Heart right ventricle (tissue), 16 donors: ENCODE results near the gene CSF3. TPM values are rescaled to one million over a fixed set of nuclear protein-coding genes. Genes with fewer than 3 reads are reported as not detected.

ENCODE experiments used
- ATAC-seq, 8 donors: fragments of 200-7000 bp; cut with Tn5 transposase; one replicate each; pipeline ENCODE4 v1.9.1; 2020; ENCODE audit warnings: mild to moderate bottlenecking in 8 of 8, moderate library complexity in 8 of 8, moderate number of reproducible peaks in 1 of 8
- DNase-seq, 2 donors: peaks; one replicate each; pipeline ENCODE4 v3.0.0-alpha.2; 2020
- H3K27ac ChIP-seq, 10 donors: fragments of 200-600 bp; sonication (generic) in 2 of 10; one replicate each; pipeline versions ENCODE4 v1.5.0 to v1.8.0; 2020 to 2022; ENCODE audit warnings: mild to moderate bottlenecking in 3 of 10
- H3K27me3 ChIP-seq, 7 donors: fragments of 200-600 bp; one replicate each; pipeline ENCODE4 v1.8.0; 2021 to 2022; ENCODE audit warnings: mild to moderate bottlenecking in 2 of 7
- H3K36me3 ChIP-seq, 9 donors: fragments of 200-600 bp; sonication (generic) in 1 of 9; one replicate each; pipeline versions ENCODE4 v1.5.0 to v1.8.0; 2020 to 2022; ENCODE audit warnings: mild to moderate bottlenecking in 2 of 9
- H3K4me1 ChIP-seq, 9 donors: fragments of 200-600 bp; sonication (generic) in 1 of 9; one replicate each; pipeline versions ENCODE4 v1.5.0 to v1.8.0; 2020 to 2022; ENCODE audit warnings: mild to moderate bottlenecking in 4 of 9
- H3K4me3 ChIP-seq, 10 donors: fragments of 200-600 bp; sonication (generic) in 2 of 10; one replicate each; pipeline versions ENCODE4 v1.5.0 to v1.8.0; 2020 to 2022; ENCODE audit warnings: mild to moderate bottlenecking in 7 of 10, moderate library complexity in 2 of 10
- H3K9me3 ChIP-seq, 11 donors: fragments of 200-600 bp in 10 of 11; sonication (generic) in 2 of 11; one replicate each; pipeline versions ENCODE4 v1.5.0 to v1.8.0; 2013 to 2022; ENCODE audit warnings: mild to moderate bottlenecking in 2 of 11, control low read depth in 1 of 11, moderate library complexity in 1 of 11
- CTCF ChIP-seq, 9 donors: fragments of 200-600 bp; sonication (generic) in 2 of 9; IDR thresholded peaks; one replicate each; pipeline versions ENCODE4 v1.5.0 to v1.8.0; 2021 to 2022; ENCODE audit warnings: antibody characterized with exemption in 9 of 9, mild to moderate bottlenecking in 5 of 9, moderate library complexity in 1 of 9
- WGBS, 2 donors: extraction: QIAGEN DNeasy Blood & Tissue Kit; methylation state at CpG; one replicate each; pipeline ENCODE4 v1.1.7; 2013; ENCODE audit warnings: inconsistent platforms in 1 of 2; 5-methylcytosine and 5-hydroxymethylcytosine counted together
- intact Hi-C, 10 donors: fragments of 100-400 bp; cut with DNase I; formaldehyde crosslinking; loops; one replicate each; pipeline versions ENCODE4 v1.11.1 to v1.14.2; 2022
- polyA plus RNA-seq, 2 donors: library from polyadenylated mRNA; stranded (reverse); fragments of 200-250 nt; gene quantifications; one replicate each; pipeline ENCODE4 v1.2.3, GENCODE V29; 2013
- total RNA-seq, 10 donors: library from RNA; stranded (reverse); fragmentation: NEBNext Ultra II Directional in 3 of 10; extraction: Animal tissue kit (Norgen Biotek cat#: 25700) in 3 of 10; gene quantifications; one replicate each; pipeline versions ENCODE4 v1.2.1 to v1.2.4, GENCODE V29; 2021 to 2023
- donor health status: Arrhythmogenic right ventricular cardiomyopathy.
- donor health status: ischemic (EF 13 %, LVEDD 7.1; RV severe dilation, severe dysfunction).
- donor health status: healthy with polysubstance abuse.
- donor health status: DM: no; HTN: yes; CAD: no.
- donor health status: DM: no; HTN: no; CAD: no.
- donor health status: ischemic (EF 25% LVEDD 6.9; RV normal size, moderate dysfunction).
- donor health status: ischemic (EF 25% LVEDD 5.7; RV mildly dilated, moderate dysfunction).
- donor health status: healthy.
- donor health status: DM: yes; HTN: yes; CAD: no.
- donor health status: Ischemic cardiomyopathy.
- donor health status: ischemic (EF 35%, LVEDD 5.7; RV mildly dilated, moderate dysfunction).
- donor health status: nonischemic (EF 11% LVEDD 7.7; RV severe dilation, severe dysfunction).
- donor health status: DM: yes; HTN: yes; CAD: no.
- donor health status: PGD.
- donor health status: ischemic (EF 29% LVEDD 5.4; RV normal size, mild dysfunction).
- donor health status: nonischemic (EF 23%, LVEDD 6.1; RV moderate dilation, normal function).

Gene CSF3
- total and polyA plus RNA-seq, 12 donors: 0.29 to 4.2 (median 0.81) TPM; not detected in 7

- Histone ChIP-seq H3K27ac (peak overlapping the region in 2 of 10 donors; percentile 18 to 31), H3K4me1 (peaks cover 8 to 42% (median 16%) of the 10 kb centered on the region in 9 donors), H3K27me3 (no peaks in the 10 kb centered on the region), H3K36me3 (peaks cover 0 to 100% (median 72%) of the 10 kb centered on the region in 9 donors), H3K9me3 (no peaks in the 10 kb centered on the region), H3K4me3 (no peak overlapping the region)
- intact Hi-C loops: loop anchor here in 5 of 10 donors (1.0 to 10.0 kb wide), 4 partner anchors 14 to 137 kb away; no protein-coding TSS in a partner anchor
- 82% methylated on average over 5 of the region's 5 CpGs for WGBS, 2 donors
- no peak for ATAC-seq
- TF ChIP-seq CTCF (IDR thresholded peaks at IDR 0.05): no peak
- no peak for DNase-seq
These were observed 12.4 kb downstream of the CSF3 start for GRCh38 chr17:40027614-40028012.

GRCh38 chr17:40028595-40028994 is 13.4 kb downstream of the CSF3 start:
- ATAC-seq: no peak
- Histone ChIP-seq H3K4me1 (peaks cover 9 to 43% (median 17%) of the 10 kb centered on the region in 9 donors), H3K4me3 (no peak overlapping the region), H3K36me3 (peaks cover 0 to 100% (median 65%) of the 10 kb centered on the region in 9 donors), H3K27ac (no peak overlapping the region), H3K27me3 (no peaks in the 10 kb centered on the region), H3K9me3 (no peaks in the 10 kb centered on the region)
- intact Hi-C loops: loop anchor here in 3 of 10 donors (5.0 to 10.0 kb wide), 2 partner anchors 59 to 136 kb away; no protein-coding TSS in a partner anchor
- 83 to 91% methylated on average over 13 of the region's 13 CpGs for WGBS, 2 donors
- no peak for DNase-seq
- TF ChIP-seq CTCF (IDR thresholded peaks at IDR 0.05): no peak

DNA sequence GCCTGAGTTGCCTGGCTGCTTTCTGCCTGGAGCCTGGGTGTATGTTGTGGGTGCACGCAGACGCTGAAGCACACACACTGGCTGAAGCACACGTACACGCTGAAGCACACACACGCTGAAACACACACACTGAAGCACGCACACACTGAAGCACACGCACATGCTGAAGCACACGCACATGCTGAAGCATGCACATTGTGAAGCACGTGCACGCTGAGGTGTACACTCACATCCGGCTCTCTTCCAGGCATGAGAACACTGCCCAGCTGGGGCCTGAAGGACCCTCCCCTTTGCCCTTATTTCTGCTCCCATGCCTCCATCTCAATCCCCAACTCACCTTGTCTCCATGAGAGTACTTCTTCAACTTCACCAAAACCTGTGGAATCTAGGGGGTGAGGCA is 16.5 kb downstream of the CSF3 start:
- no peak for ATAC-seq
- intact Hi-C loops: loop anchor here in 4 of 10 donors (10.0 kb wide), 3 partner anchors 53 to 143 kb away; partner anchors contain the start of gene RAPGEFL1 (in 1 of the 4)
- Histone ChIP-seq H3K36me3 (peaks cover 0 to 100% (median 57%) of the 10 kb centered on the region in 9 donors), H3K4me3 (no peak overlapping the region), H3K9me3 (no peaks in the 10 kb centered on the region), H3K27ac (peak overlapping the region in 7 of 10 donors; percentile 18 to 76 (median 48)), H3K4me1 (peaks cover 4 to 32% (median 15%) of the 10 kb centered on the region in 9 donors), H3K27me3 (no peaks in the 10 kb centered on the region)
- TF ChIP-seq CTCF (IDR thresholded peaks at IDR 0.05): no peak
- DNase-seq: no peak
- WGBS, 2 donors: 90 to 92% methylated on average over 11 of the region's 11 CpGs

GRCh38 chr17:40032322-40033320 is 17.4 kb downstream of the CSF3 start:
- intact Hi-C loops: loop anchor here in 4 of 10 donors (10.0 kb wide), 3 partner anchors 52 to 142 kb away; partner anchors contain the start of gene RAPGEFL1 (in 1 of the 4)
- DNase-seq: peak; percentile 63 to 69
- Histone ChIP-seq H3K27ac (peak overlapping the region in 7 of 10 donors; percentile 18 to 76 (median 48)), H3K4me3 (no peak overlapping the region), H3K27me3 (no peaks in the 10 kb centered on the region), H3K9me3 (no peaks in the 10 kb centered on the region), H3K4me1 (peaks cover 0 to 25% (median 12%) of the 10 kb centered on the region in 9 donors), H3K36me3 (peaks cover 0 to 94% (median 54%) of the 10 kb centered on the region in 9 donors)
- TF ChIP-seq CTCF (IDR thresholded peaks at IDR 0.05): no peak
- peak; percentile 26 to 85 (median 80) for ATAC-seq
- 80 to 86% methylated on average over 23 of the region's 23 CpGs for WGBS, 2 donors
